HG02973 (cell line): Measurements from ENCODE around the gene GLT1D1.

Experiments used
- ATAC-seq: cut with Tn5 transposase; IDR thresholded peaks from one replicate; pipeline ENCODE4 v1.9.1; 2021; ENCODE audit warnings: moderate library complexity; ENCODE audit not compliant: unreplicated experiment

The GLT1D1 gene

DNA sequence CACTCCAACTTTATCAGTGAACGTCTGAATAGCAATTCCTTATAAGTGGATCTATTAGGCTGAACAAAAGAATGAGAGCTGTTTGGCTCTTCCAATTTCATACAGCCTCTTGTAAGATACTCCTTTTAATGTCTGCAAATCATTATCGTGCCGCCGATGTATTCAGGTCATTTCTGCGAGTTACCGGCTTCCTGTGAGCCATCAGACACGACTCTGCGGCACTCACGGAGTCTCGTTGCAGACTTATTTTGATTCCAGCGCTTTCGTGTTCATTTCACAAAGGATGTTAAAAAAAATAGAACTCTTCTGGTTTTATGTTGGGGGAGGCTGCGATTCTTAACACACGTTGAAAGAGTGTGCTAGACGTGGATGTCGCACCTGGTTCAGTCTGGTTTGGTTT lies 106.6 kb downstream of the GLT1D1 start:
- no peak for ATAC-seq

DNA sequence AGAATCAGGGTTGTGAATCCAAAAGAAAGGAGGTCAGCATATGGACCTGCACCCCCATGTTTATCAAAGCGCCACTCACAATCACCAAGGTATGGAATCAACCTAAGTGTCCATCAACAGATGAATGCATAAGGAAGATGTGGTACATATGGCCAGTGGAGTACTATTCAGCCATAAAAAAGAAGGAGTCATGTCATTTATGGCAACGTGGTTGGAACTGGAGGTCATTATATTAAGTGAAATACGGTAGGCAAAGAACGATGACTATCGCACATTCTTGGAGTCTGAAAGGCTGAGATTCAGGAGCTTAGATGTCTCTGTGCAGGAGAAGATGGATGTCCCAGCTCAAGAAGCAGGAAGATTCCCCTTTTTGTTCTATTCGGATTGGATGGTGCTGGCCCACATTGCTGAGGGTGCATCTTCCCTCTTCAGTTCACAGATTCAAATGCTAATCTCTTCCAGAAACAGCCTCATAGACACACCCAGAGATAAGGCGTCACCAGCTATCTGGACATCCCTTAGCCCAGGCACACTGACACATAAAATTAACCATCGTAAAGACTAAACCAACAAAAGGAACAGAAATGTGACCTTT lies 108.1 kb downstream of the GLT1D1 start:
- ATAC-seq = no peak

DNA sequence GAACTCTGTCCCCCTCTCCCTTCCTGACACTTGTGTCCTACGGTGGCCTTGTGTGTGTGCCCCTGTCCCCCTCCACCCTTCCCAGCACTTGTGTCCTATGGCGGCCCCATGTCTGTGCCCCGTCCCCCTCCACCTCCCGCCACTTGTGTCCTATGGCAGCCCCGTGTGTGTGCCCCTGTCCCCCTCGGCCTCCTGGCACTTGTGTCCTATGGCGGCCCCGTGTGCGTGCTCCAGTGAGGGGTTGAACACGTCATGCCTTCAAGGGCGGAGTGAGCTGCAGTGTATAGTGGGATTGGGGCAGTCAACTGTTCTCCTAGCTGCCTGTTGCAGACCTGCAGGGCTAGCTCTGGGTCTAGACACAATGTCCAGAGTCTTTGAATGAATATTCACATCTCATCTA lies 108.7 kb downstream of the GLT1D1 start:
- ATAC-seq = no peak

DNA sequence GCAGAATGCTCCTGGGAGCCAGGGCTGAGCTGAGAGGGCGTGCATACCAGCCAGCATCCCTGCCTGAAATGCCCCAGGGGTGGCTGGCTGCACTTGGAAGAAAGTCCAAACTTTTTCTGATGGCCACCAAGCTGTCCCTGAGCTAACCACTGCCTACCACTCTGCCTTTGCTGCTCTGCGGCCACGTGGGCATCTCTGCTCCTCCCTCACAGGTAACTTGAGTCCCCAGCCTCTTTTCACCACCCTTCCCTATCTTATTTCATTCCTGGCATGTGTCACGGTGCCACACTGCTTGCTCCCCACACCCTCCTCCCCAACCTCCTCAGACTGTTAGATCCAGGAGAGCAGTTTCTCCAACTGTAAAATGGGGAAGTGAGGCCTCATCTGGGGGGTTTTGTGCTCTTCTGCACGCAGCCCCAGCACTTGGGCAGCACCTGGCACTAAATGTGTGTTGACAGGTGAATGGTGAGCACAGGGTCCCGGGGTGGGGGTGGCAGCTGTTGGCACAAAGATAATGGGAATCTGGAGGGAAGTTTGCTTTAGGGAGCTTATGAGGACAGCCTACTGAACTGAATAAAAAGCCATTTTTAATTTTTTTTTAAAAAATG lies 113.0 kb downstream of the GLT1D1 start:
- no peak for ATAC-seq

DNA sequence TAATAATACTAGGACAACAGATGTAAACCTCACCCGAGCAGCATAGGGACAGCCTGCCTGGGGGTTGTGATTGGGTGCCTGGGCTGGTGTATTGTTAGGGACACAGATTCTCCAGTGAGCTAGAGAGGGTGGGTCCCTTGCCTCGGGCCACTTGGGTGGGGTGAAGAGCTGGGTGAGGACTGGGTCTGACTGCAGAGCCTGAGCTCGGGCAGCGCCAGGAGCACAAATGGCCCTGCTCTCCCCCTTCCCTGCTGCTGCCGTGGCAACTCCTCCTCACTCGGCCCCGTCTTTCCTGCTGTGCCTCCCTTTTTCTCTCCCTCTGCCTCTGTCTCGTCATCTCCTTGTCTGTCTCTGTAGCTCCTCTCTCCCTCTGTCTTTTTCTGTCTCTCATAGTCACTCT lies 115.4 kb downstream of the GLT1D1 start:
- ATAC-seq = no peak

DNA sequence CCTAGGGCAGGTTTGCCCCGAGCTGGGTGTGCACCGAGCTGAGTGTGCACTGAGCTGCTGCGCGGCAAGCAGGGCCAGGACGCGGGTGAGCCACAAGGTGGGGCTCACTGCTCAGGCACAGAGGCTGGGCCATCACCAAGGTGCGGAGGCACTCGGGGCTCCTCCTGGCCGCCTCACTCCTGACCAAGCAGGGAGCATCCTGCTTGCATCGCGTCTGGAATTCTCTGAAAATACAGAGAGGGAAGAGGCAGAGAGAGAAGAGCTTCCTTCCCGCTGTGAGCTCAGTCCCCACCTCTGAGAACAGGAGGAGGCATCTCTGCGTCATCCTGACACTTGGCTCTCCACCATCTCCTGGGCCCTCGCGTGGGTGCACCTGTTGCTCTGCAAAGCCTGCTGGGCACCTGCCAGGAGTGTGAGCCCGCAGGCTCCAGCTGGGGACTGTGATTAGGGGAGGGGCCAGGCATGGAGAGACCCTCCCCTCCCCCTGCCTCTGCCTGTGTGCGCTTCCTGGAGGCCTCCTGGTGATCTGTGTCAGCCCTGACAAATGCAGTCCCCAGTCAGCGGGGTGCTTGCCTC lies 116.3 kb downstream of the GLT1D1 start:
- ATAC-seq = peak; percentile 75

DNA sequence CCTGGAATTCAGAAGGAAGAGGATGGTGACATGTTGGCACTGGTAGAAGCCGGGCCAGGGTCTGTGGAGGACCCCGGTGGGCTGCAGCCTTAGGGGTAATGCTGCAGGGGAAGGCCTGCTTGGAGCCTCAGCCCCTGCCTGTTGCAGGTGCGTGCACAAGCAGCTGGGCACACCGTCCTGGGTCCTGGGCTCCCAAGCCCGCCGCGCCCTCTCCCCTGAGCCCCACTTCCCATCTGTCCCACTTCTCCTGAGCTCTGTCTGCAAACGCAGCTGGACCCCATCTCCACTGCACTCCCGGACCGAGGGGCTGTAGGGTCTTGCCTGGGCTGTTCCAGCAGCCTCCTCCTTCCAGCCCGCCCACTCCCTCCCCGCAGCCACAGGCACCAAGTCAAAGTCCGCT lies 116.8 kb downstream of the GLT1D1 start:
- no peak for ATAC-seq

DNA sequence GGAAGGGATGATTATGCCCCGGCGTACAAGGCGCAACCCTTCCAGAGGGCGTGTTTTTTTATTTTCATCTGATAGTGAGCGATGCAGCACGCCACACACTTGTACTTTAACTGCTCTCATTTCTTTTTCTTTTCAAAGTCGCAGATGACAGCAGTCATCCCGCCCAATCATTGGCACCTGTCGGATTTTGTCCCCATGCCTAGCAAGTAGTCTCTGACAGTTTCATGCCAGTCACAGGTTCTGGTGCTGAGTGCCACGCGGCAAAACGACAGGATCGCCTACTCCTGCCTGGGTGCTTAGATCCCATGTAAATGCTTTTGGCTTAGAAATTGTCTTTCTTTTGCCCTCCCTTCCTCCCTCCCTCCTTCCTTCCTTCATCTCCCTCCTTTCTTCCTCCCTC lies 117.7 kb downstream of the GLT1D1 start:
- ATAC-seq = no peak

DNA sequence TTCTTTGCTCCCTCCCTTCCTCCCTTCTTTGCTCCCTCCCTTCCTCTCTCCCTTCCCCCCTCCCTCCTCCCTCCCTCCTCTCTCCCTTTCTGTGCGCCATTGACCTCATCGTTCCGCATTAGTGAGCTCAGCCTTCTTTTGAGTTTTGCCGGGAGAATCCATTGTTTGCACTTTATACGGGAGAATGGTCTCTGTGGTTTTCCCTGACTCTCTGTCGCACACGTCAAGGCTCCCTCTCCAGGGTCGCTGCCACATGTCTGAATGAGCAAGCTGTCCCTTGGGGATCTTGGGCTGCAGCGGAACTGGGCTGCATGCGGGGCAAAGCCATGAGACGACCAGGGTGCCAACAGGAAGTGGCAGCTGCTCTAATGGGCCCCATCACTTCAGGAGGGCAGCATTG lies 118.5 kb downstream of the GLT1D1 start:
- no peak for ATAC-seq

DNA sequence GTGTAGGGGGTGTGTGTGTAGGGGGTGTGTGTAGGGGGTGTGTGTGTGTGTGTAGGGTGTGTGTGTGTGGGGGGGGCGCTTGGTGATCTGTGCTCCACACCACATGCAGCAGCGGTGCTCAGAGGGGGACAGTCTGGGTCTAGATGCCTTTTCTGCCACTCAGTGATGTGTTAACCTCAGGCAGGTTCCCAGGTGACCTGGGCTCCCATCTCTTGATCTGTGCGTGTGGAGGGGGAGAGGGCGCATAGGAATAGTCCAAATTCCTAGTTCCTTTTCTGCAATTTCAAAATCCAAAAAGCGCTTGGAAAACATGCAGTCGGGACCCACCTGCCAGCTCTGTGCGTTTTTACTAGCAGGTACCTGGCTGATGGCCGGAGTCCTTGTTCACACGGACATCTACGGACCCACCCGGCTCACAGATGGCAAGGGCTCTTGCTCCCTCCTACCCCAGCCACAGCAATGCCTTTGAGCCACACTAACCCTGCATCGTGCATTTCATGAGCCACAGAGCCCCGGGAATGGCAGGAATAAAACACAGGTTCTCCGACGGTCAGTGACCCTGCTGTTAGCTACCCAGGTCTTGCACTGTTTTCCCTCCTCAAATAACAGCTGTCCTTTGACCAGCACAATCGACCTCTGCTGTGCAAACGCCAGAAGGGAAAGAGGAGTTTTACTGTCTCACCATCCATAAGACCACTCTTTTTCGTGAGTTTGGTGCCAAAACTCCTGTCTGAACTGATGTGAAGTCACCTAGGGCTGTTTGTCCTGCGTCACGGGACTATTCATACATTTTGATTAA lies 120.8 kb downstream of the GLT1D1 start:
- ATAC-seq = no peak

DNA sequence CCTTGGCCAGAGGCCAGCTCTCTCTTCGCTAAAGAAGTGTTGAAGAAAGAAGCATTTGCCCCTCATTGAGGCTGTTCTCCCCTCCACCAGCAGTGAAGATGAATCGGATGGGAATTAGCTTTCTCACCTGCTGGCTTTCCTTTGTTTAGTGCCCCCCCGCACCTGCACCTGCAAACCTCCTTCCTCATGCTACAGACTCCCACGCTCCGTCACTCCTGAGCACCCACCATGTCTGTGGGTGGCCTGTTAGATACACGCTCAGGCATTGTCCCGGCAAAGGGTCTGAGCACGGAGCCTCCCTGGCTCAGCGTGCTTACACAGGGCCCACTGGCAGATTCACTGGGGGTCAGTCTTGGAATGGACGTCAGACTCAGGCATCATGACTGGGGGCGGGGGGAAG lies 121.6 kb downstream of the GLT1D1 start:
- no peak for ATAC-seq

DNA sequence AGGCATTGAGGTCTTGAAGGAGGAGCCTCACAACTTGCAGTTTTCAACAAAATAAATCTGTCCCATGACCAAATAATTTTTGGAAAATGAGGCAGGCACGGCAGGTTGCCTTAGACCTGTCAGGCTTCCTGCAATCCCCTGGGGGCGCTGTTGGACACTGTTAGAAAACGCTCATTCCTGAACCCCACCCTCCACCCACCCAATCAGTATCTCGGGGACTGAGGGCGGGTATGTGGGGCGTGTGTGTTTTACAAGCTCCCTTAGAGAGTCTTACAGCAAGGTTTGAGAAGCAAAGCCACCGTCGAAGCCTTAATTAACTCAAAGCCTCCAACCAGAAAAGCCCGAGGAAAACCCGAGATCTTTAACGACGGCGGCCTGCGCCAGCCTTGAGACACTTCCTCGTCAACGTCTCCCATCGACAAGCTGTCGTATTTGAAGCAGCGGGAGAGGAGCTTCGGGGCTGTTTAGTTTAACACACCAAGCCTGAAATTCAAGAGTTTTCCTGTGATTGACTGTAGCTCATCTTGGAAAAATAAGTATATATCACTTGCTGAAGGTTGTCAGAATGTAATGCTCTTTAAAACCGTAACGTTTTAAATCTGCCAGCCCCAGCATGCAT lies 123.0 kb downstream of the GLT1D1 start:
- ATAC-seq = no peak

DNA sequence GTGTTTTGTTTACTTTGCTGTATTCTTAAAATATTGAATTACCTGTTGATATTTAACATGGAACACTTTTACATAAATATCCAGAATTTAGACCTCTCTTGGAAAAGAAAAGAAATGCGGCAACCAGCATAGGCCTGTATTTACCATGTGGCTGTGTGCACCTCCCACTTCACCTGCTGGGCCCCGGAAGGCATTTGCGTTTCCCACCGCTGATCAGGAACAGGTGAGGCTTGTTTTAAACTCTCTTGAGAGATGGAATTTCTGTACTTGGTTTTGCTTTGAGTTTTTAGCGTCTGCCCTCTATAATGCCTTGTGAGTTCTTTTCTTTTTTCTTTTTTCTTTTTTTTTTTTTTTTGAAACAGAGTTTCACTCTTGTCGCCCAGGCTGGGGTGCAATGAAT lies 124.2 kb downstream of the GLT1D1 start:
- no peak for ATAC-seq

DNA sequence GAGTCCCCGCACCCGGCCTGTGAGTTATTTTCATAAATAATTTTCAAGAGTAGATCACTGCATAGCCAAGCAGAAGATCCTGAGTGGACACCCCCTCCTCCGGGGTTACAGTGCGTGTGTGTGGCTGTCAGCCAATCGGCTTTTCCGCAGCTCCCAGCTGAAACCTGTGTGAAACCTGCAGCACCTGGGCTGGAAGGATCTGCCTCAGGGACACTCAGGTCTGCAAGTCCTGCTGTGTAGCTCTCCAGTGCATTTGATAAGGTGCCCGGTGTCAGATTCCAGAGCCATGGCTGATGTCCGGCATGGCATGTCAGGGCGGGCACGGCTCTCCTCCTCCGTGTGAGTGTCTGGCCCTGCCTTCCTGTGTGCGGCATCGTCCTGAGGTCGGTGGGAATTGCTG lies 124.8 kb downstream of the GLT1D1 start:
- ATAC-seq = no peak

DNA sequence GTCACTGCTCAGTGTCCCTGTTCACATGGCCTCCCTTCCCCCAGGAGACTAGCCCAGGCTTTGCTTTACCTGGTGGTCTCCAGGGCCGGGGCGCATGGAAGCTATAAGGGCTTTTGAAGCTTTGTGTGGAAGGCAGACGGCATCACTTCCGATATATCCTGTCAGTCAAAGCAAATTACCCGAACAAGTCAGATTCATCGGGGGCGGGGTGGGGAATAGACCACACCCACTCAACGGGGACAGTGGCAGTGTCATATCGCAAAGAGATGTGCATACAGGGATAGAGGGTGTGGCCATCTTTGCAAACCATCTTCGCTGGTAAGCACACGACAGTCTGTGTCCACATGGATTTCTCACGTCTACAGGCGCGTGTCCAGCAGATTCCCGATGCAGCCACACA lies 127.3 kb downstream of the GLT1D1 start:
- no peak for ATAC-seq

DNA sequence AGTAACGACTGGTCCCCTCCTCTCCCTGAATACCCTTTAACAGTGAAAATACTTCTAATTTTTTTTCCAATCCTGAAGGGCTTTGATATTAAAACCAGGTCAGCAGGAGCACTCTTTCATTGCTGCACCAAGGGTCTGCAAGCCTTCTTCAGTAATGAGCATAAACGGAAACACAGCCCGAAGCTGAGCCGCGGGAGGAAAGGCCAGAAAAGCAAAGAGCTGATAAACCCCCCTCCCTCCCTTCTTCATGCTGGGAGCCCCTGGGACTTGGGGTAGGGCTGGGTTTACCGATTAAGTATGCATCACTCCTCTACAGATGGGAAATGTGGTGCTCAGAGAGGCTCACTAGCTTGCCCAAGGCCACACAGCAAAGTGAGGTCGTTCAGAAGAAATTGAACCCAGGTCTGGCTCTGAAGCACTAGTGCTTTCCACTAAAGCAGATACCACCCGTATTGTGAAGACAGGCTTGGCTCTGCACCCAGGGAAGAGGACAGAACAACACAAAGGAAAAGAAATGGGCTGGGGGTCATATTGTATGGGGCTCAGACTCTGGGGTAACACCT lies 128.8 kb downstream of the GLT1D1 start:
- ATAC-seq = no peak

DNA sequence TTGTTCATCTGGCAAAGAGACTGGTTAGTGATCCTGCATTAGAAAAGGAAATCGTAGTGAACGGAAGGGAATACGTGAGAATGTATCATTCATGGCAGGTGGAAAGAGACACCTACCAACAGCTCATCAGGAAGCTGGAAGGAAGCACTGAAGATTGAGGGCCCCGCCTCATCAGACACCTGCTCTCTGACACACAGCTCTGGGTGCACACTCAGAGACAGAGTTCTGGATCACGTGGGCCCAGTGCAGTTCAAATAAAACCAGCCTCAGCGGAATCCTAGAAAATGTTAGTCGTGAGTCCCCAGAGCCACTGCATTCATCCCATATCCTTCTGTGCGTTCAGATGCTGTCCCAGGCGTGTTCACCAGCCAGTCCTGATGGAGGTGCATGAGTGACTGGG lies 129.7 kb downstream of the GLT1D1 start:
- no peak for ATAC-seq

DNA sequence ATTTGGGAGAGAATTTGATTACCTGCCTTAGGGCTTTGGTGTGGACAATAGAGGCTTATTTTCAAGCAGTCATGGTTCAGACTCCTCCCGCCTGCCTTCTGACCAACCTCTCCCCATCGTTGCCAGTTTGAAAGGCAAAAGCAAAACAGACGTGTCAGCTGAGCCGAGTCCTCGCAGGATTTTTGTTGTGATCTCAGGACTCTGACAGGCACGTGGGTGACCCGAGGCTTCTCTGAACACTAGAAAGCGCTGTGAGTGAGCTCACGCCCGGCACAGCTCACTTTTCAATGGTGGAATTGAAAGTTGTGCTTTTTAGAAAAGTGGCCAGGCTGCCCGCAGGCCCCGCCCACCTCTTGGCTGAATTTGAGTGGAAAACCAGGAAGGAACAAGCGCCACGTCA lies 130.1 kb downstream of the GLT1D1 start:
- no peak for ATAC-seq

DNA sequence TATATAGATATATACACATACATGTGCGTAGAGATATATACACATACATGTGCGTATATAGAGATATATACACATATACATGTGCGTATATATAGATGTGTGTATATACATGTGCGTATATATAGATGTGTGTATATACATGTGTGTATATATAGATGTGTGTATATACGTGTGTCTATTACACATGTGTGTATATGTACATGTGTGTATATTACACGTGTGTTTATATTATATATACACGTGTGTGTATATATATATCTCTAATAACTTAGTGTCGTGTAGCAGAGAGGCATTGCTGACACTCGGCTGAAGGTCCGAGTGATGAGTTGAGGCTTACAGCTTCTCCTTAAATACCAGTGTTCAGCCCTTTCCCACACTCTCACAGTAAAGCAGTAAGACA lies 133.7 kb downstream of the GLT1D1 start:
- no peak for ATAC-seq

DNA sequence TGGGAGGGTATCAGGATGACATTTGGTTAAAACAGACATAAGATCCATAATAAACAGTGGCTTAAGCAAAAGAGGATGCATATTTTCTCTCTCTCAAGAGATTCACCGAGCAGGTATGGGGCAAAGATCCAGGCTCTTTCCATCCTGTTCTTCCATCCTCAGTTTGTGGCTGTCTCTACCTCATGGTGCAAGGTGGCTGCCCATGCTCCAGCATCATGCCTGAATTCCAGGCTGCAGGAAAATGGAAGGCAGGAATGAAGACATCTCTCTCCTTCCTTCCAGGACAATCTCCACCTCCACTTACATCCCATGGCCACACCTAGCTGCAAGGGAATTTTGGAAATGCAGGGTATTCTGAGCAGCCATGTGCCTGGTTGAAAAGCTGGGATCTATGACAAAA lies 136.0 kb downstream of the GLT1D1 start:
- no peak for ATAC-seq

DNA sequence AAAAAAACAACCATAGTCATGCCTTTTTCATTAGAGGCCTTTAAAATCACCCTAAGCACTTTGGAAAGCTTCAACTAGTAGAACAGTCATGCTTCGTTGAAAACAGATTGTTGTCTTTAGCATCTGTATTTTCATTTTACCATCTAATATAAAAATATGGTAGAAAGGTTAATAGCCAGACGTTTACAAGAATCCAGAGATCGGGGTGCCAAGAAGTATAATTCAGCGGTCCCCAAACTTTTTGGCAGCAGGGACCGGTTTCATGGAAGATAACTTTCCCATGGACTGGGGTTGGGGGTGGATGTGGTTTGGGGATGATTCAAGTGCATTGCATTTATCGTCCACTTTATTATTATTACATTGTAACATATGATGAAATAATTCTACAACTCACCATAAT lies 138.4 kb downstream of the GLT1D1 start:
- ATAC-seq = no peak
